ENCODE data around the gene ZBTB7B.

The ZBTB7B gene

DNA sequence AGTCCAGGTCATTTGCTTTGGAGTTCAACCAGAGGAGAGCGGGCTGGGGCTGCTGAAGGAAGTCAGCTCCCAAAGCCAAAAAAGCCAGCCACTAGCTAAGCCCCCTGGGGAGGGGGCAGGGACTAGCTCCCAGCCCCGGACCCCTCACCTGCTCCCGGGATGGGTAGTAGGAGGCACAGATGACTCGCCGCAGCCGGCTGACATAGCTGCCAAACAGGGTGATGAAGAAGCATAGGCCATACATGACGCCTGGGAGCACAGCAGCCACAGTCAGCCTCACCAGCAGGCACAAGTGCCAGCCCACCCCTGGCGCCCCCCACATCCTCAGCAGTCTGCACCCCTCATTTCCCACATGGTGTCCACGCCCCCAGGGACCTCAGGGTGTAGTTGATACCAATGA, 23.6 kb downstream of the ZBTB7B start:
- H3K4me1 ChIP-seq (ENCODE audit: insufficient read depth, low read length), result no peaks in the 10 kb centered on the region
- H3K36me3 ChIP-seq (ENCODE audit: insufficient read depth, low read length), result no peaks in the 10 kb centered on the region
- H2AFZ ChIP-seq (ENCODE audit: low read depth, low read length), result no peak overlapping the region
- H3K9me3 ChIP-seq (ENCODE audit: low read length), result no peaks in the 10 kb centered on the region
- H3K4me3 ChIP-seq (ENCODE audit: low read length), result no peak overlapping the region
- H3K27me3 ChIP-seq (ENCODE audit: insufficient read depth, low read length), result no peaks in the 10 kb centered on the region

- no peaks in the 10 kb centered on the region for H3K9me3 ChIP-seq (ENCODE audit: low read length)
- H3K36me3 ChIP-seq (ENCODE audit: insufficient read depth, low read length), result no peaks in the 10 kb centered on the region
- H3K4me1 ChIP-seq (ENCODE audit: insufficient read depth, low read length), result no peaks in the 10 kb centered on the region
- no peaks in the 10 kb centered on the region for H3K27me3 ChIP-seq (ENCODE audit: insufficient read depth, low read length)
- H3K4me3 ChIP-seq (ENCODE audit: low read length), result no peak overlapping the region
- no peak overlapping the region for H2AFZ ChIP-seq (ENCODE audit: low read depth, low read length)
Measured at GRCh38 chr1:155026588-155026987, 24.0 kb downstream of the ZBTB7B start.

DNA sequence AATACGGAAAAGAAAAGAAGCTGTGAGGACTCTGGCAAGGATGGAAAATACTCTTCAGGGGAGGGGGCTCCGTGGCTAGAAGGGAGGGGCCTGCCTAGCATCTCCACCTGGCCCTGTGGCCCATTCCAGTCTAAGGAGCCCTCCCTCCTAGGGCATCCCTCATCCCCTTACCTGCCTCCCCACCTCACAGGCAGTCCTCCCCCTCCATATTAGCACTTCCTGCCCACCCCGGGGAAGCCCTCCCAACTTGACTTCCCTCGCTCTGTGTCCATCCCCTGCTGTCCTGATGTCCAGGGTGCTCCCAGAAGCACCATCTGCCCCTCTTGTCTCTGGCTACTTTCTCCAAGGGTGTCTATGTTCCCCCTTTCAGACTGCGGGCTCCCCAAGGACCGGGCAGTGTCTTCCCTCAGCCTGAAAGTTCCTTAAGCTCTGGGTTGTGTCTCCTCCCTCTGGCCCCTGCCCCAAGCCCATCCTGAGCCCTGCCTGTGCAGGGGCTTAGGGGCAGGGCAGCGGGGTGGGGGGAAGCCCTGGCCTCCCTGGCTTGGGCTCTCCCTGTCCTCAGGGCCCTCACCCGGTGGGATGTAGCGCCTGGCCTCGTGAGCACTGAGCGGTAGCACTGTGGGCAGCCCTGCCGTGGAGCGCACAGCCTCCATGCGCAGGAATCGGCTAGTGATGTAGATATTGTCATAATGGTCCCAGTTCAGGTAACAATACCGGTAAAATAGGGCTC, 27.1 kb downstream of the ZBTB7B start:
- Histone ChIP-seq H2AFZ (ENCODE audit: low read depth, low read length) (no peak overlapping the region), H3K9me3 (ENCODE audit: low read length) (no peaks in the 10 kb centered on the region), H3K4me1 (ENCODE audit: insufficient read depth, low read length) (no peaks in the 10 kb centered on the region), H3K27me3 (ENCODE audit: insufficient read depth, low read length) (no peaks in the 10 kb centered on the region), H3K4me3 (ENCODE audit: low read length) (no peak overlapping the region), H3K36me3 (ENCODE audit: insufficient read depth, low read length) (no peaks in the 10 kb centered on the region)

GRCh38 chr1:155030243-155030795, 27.7 kb downstream of the ZBTB7B start:
- Histone ChIP-seq H3K9me3 (ENCODE audit: low read length) (no peaks in the 10 kb centered on the region), H3K4me1 (ENCODE audit: insufficient read depth, low read length) (no peaks in the 10 kb centered on the region), H2AFZ (ENCODE audit: low read depth, low read length) (no peak overlapping the region), H3K27me3 (ENCODE audit: insufficient read depth, low read length) (no peaks in the 10 kb centered on the region), H3K36me3 (ENCODE audit: insufficient read depth, low read length) (no peaks in the 10 kb centered on the region), H3K4me3 (ENCODE audit: low read length) (no peak overlapping the region)

- Histone ChIP-seq H3K36me3 (ENCODE audit: insufficient read depth, low read length) (no peaks in the 10 kb centered on the region), H3K9me3 (ENCODE audit: low read length) (no peaks in the 10 kb centered on the region), H3K27me3 (ENCODE audit: insufficient read depth, low read length) (no peaks in the 10 kb centered on the region)
Measured at GRCh38 chr1:155030899-155031298, 28.3 kb downstream of the ZBTB7B start.

DNA sequence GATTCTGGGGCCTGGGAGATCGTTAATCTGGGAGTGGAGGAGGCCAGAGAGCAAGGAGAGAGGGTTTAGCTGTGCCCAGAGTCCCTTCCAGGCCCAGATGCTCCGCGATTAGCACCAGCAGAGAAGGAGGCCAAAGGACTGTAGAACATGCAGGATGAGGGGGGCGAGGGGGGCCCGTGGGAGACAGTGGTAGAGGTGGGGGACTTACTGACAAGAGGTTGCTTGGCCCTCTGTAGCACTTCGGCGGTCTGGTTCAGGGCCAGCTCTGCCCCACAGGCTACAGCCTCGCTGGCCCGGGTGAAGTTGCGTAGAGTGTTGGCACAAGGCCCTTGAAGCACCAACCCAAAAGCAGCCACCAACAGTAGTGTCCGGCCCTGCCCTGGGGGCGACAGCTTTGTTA, 30.3 kb downstream of the ZBTB7B start:
- H3K4me1 ChIP-seq (ENCODE audit: insufficient read depth, low read length), result no peaks in the 10 kb centered on the region
- no peak overlapping the region for H2AFZ ChIP-seq (ENCODE audit: low read depth, low read length)
- no peak overlapping the region for H3K4me3 ChIP-seq (ENCODE audit: low read length)
- no peaks in the 10 kb centered on the region for H3K27me3 ChIP-seq (ENCODE audit: insufficient read depth, low read length)
- H3K36me3 ChIP-seq (ENCODE audit: insufficient read depth, low read length), result no peaks in the 10 kb centered on the region
- H3K9me3 ChIP-seq (ENCODE audit: low read length), result no peaks in the 10 kb centered on the region

More at GRCh38 chr1:155030899-155031298, 28.3 kb downstream of the ZBTB7B start:
- H3K4me3 ChIP-seq (ENCODE audit: low read length), result no peak overlapping the region
- H3K4me1 ChIP-seq (ENCODE audit: insufficient read depth, low read length), result no peaks in the 10 kb centered on the region
- H2AFZ ChIP-seq (ENCODE audit: low read depth, low read length), result no peak overlapping the region

GRCh38 chr1:155033524-155033923, 30.9 kb downstream of the ZBTB7B start, which contains the start of the genes DCST1 and DCST2:
TSS of gene DCST1 (plus strand) at chr1:155033824. CDS start at chr1:155034037, 213 bp downstream.
TSS of gene DCST2 (minus strand) at chr1:155033781. CDS start at chr1:155033701, 80 bp downstream.
- Histone ChIP-seq H3K4me3 (ENCODE audit: low read length) (no peak within 1 kb of the TSS), H3K36me3 (ENCODE audit: insufficient read depth, low read length) (no peaks in the 10 kb centered on the region), H3K4me1 (ENCODE audit: insufficient read depth, low read length) (no peaks in the 10 kb centered on the region), H3K27me3 (ENCODE audit: insufficient read depth, low read length) (no peaks in the 10 kb centered on the region), H3K9me3 (ENCODE audit: low read length) (no peaks in the 10 kb centered on the region), H2AFZ (ENCODE audit: low read depth, low read length) (no peak within 1 kb of the TSS)

- no peak overlapping the region for H3K4me3 ChIP-seq (ENCODE audit: low read length)
- H3K36me3 ChIP-seq (ENCODE audit: insufficient read depth, low read length), result no peaks in the 10 kb centered on the region
- no peak overlapping the region for H2AFZ ChIP-seq (ENCODE audit: low read depth, low read length)
- H3K27me3 ChIP-seq (ENCODE audit: insufficient read depth, low read length), result no peaks in the 10 kb centered on the region
- no peaks in the 10 kb centered on the region for H3K4me1 ChIP-seq (ENCODE audit: insufficient read depth, low read length)
- no peaks in the 10 kb centered on the region for H3K9me3 ChIP-seq (ENCODE audit: low read length)
Measured at GRCh38 chr1:155034318-155035208, 32.0 kb downstream of the ZBTB7B start.

DNA sequence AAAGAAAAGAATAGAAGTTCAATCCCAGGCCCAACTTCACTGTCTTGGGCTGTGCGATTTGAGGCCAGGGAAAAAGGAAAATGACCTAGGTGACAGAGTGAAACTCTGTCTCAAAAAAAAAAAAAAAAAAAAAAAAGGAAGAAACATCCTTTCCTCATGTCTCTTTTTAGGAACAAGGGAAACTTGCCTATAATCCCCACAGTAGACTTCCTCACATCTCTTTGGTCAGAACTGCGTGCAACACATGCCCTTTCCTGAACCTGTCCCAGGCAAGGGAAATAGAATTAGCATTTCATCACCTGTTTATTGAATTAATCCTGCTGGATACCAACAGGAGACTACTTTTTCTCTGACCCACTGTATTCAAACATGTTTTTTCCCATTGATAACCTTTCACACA, 33.3 kb downstream of the ZBTB7B start:
- Histone ChIP-seq H2AFZ (ENCODE audit: low read depth, low read length) (no peak overlapping the region), H3K27me3 (ENCODE audit: insufficient read depth, low read length) (no peaks in the 10 kb centered on the region), H3K36me3 (ENCODE audit: insufficient read depth, low read length) (no peaks in the 10 kb centered on the region), H3K9me3 (ENCODE audit: low read length) (no peaks in the 10 kb centered on the region), H3K4me1 (ENCODE audit: insufficient read depth, low read length) (no peaks in the 10 kb centered on the region), H3K4me3 (ENCODE audit: low read length) (no peak overlapping the region)

GRCh38 chr1:155037043-155037442, 34.4 kb downstream of the ZBTB7B start:
- Histone ChIP-seq H3K9me3 (ENCODE audit: low read length) (no peaks in the 10 kb centered on the region), H3K4me3 (ENCODE audit: low read length) (no peak overlapping the region), H2AFZ (ENCODE audit: low read depth, low read length) (no peak overlapping the region), H3K27me3 (ENCODE audit: insufficient read depth, low read length) (no peaks in the 10 kb centered on the region), H3K36me3 (ENCODE audit: insufficient read depth, low read length) (no peaks in the 10 kb centered on the region), H3K4me1 (ENCODE audit: insufficient read depth, low read length) (no peaks in the 10 kb centered on the region)

- H3K9me3 ChIP-seq (ENCODE audit: low read length), result no peaks in the 10 kb centered on the region
- H3K4me1 ChIP-seq (ENCODE audit: insufficient read depth, low read length), result no peaks in the 10 kb centered on the region
- no peaks in the 10 kb centered on the region for H3K27me3 ChIP-seq (ENCODE audit: insufficient read depth, low read length)
- H3K36me3 ChIP-seq (ENCODE audit: insufficient read depth, low read length), result no peaks in the 10 kb centered on the region
- H3K4me3 ChIP-seq (ENCODE audit: low read length), result no peak overlapping the region
- H2AFZ ChIP-seq (ENCODE audit: low read depth, low read length), result no peak overlapping the region
Measured at GRCh38 chr1:155037851-155038441, 35.3 kb downstream of the ZBTB7B start.

- Histone ChIP-seq H3K4me3 (ENCODE audit: low read length) (no peak overlapping the region), H3K4me1 (ENCODE audit: insufficient read depth, low read length) (no peaks in the 10 kb centered on the region), H3K36me3 (ENCODE audit: insufficient read depth, low read length) (no peaks in the 10 kb centered on the region), H3K27me3 (ENCODE audit: insufficient read depth, low read length) (no peaks in the 10 kb centered on the region), H3K9me3 (ENCODE audit: low read length) (no peaks in the 10 kb centered on the region), H2AFZ (ENCODE audit: low read depth, low read length) (no peak overlapping the region)
Measured at GRCh38 chr1:155038602-155039307, 36.2 kb downstream of the ZBTB7B start.

Data from neuron (in vitro differentiated cells).